ENCODE results near the gene ALDH3A1. TPM values are rescaled to one million over a fixed set of nuclear protein-coding genes. Genes with fewer than 3 reads are reported as not detected.

ALDH3A1 gene
- total RNA-seq, 2 donors from 2014 or later: 0.30 TPM; not detected in 1

DNA sequence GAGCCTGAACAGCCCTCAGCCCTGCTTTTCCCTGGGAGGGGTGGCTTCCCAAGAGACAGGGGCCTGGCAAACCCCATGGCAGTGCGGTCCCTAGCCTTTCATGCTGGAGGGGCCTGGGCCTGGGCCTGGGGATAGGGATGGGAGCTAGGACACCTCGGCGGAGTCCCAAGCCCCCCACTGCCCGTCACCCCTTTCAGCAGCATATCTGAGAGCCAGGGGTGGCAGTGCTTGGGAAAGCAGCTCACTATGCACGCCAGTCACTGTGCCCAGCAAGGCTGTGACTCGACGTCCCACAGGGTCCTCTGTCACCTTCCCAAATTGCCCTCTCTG lies 31.1 kb downstream of the ALDH3A1 start:
- H3K9me3 Mint-ChIP-seq: no peaks in the 10 kb centered on the region
- H3K27ac Mint-ChIP-seq: no peak overlapping the region

DNA sequence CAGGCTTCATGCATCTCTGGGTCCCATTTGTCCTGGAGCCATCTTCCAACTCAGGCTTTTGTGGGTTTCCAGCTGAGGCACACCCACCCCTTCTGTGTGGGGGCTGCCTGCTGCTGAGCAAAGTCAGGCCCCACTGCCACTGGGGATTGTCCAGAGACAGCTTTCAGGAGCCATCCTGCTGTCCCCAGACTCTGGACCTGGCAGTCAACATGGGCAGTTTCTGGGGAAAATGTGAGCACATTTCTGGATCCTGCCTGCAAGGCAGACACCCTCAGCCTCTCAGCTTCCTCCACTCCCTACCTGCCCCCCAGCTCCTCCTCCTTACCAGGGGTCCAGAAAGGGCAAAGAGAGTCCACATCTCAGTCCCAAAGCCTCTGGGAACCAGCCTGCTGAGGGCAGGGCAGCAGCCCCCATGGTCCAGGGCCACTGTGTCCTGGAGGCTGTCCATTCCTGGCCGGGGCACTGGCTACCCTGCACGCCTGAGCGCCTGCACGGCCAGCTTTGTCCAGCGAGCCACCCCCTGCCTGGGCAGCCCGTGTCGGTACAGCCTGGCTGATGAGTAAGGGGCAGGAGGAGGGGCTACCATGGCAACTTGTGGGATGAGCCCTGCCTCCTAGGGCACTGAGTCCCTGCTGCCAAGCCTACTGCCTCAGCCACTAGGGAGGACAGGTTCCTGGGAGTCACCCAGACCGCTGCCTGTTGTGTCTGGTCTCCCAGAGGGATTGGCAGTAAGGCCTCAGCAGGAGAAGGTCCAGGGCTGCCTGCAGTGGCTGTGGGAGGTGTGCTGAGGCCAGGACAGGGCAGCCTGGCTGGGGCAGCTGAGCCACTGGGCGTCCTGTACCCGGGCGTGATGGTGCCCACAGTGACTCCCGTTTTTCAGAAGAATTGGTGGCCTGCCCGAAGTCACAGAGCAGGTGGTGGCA lies 31.7 kb downstream of the ALDH3A1 start, which contains the start of gene SLC47A2:
SLC47A2 (minus strand) TSS at position 477 of the 923 bp plus-strand sequence; CDS start at position 448, 29 bp downstream.
- DNase-seq (ENCODE audit: low spot score in 2 of 2): no peak
- peak within 1 kb of the TSS in 1 of 2 donors; percentile 50 for H3K27ac Mint-ChIP-seq
- H3K9me3 Mint-ChIP-seq: no peaks in the 10 kb centered on the region
- no peak for ATAC-seq
- H3K36me3 Mint-ChIP-seq: no peaks in the 10 kb centered on the region

More for the DNA sequence above, 31.1 kb downstream of the ALDH3A1 start:
- no peaks in the 10 kb centered on the region for H3K36me3 Mint-ChIP-seq
- ATAC-seq (no peak), DNase-seq (ENCODE audit: low spot score in 2 of 2) (no peak)

GRCh38 chr17:19714542-19715411 lies 33.3 kb downstream of the ALDH3A1 start:
- no peak overlapping the region for H3K27ac Mint-ChIP-seq
- no peaks in the 10 kb centered on the region for H3K9me3 Mint-ChIP-seq

DNA sequence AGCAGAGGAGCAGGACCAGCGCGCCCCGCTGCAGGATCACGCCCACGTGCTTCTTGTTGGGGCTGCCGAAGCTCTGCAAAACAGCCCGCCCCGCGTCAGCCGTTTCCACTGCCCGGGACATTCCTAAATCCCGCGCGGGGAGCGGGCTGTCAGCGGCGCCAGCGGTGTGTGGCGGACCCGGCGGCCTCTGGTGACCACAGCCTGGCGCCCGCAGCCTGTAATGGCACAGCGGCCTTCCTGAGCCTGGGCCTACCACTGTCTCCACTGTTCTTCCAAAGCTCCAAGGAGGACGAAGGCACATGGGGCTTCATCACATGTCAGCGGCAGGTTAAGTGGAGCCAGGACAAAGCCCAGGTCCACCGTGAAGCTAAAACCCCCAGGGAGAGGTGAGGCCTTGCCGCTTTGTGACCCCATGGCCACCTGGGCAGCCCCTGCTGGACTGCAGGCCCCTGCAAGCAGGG lies 34.2 kb downstream of the ALDH3A1 start:
- H3K27ac Mint-ChIP-seq: no peak overlapping the region
- ATAC-seq: no peak
- H3K36me3 Mint-ChIP-seq: no peaks in the 10 kb centered on the region
- no peaks in the 10 kb centered on the region for H3K9me3 Mint-ChIP-seq
- no peak for DNase-seq (ENCODE audit: low spot score in 2 of 2)

More at GRCh38 chr17:19714542-19715411, 33.3 kb downstream of the ALDH3A1 start:
- H3K36me3 Mint-ChIP-seq: no peaks in the 10 kb centered on the region
- no peak for DNase-seq (ENCODE audit: low spot score in 2 of 2)
- ATAC-seq: no peak

- Mint-ChIP-seq H3K27ac (no peak overlapping the region), H3K36me3 (no peaks in the 10 kb centered on the region), H3K9me3 (no peaks in the 10 kb centered on the region)
- no peak for DNase-seq (ENCODE audit: low spot score in 2 of 2)
- ATAC-seq: no peak
Measured at GRCh38 chr17:19713462-19713861, 34.6 kb downstream of the ALDH3A1 start.

DNA sequence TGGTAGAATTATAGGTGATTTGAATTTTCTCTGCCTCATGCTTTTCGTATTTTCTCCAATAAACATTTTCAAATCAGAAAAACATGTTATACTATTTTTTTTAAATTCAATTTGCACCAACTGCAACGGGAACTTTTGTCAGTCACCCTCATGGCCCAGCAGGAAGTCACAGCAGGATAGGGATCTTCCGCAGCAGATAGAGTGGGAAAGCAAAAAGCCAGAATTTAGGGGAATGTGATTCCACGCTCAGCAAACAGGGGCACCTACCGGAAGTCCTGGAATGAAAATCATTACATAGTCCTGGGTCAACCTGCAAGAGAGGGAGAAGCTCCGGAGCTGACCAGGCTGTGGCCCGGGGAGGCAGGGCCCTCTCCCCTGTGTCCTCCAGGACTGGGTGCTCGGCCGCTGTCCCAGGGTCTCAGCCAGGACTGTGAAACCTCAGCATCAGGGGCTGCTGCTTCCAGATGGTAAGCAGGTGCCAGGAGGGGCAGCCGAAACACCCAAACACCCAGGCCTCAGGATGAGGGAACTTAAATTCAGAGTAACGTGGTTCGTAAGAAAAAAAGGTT lies 35.6 kb downstream of the ALDH3A1 start:
- Mint-ChIP-seq H3K27ac (no peak overlapping the region), H3K36me3 (no peaks in the 10 kb centered on the region), H3K9me3 (no peaks in the 10 kb centered on the region)
- DNase-seq (ENCODE audit: low spot score in 2 of 2) (no peak), ATAC-seq (no peak)

- Mint-ChIP-seq H3K27ac (no peak overlapping the region), H3K9me3 (no peaks in the 10 kb centered on the region), H3K36me3 (no peaks in the 10 kb centered on the region)
- DNase-seq (ENCODE audit: low spot score in 2 of 2) (no peak), ATAC-seq (no peak)
Measured at GRCh38 chr17:19709841-19710240, 38.3 kb downstream of the ALDH3A1 start.

- ATAC-seq: no peak
- no peaks in the 10 kb centered on the region for H3K9me3 Mint-ChIP-seq
- H3K27ac Mint-ChIP-seq: no peak overlapping the region
- no peak for DNase-seq (ENCODE audit: low spot score in 2 of 2)
- H3K36me3 Mint-ChIP-seq: no peaks in the 10 kb centered on the region
Measured at GRCh38 chr17:19708431-19709175, 39.5 kb downstream of the ALDH3A1 start.

GRCh38 chr17:19707728-19708221 lies 40.3 kb downstream of the ALDH3A1 start:
- ATAC-seq: no peak
- no peaks in the 10 kb centered on the region for H3K36me3 Mint-ChIP-seq
- no peak for DNase-seq (ENCODE audit: low spot score in 2 of 2)
- H3K9me3 Mint-ChIP-seq: no peaks in the 10 kb centered on the region
- H3K27ac Mint-ChIP-seq: no peak overlapping the region

- no peak for DNase-seq (ENCODE audit: low spot score in 2 of 2)
- no peaks in the 10 kb centered on the region for H3K9me3 Mint-ChIP-seq
- ATAC-seq: no peak
- H3K27ac Mint-ChIP-seq: no peak overlapping the region
- H3K36me3 Mint-ChIP-seq: no peaks in the 10 kb centered on the region
Measured at GRCh38 chr17:19706791-19707727, 41.0 kb downstream of the ALDH3A1 start.

GRCh38 chr17:19705771-19706770 lies 42.0 kb downstream of the ALDH3A1 start:
- H3K36me3 Mint-ChIP-seq: no peaks in the 10 kb centered on the region
- ATAC-seq: no peak
- no peaks in the 10 kb centered on the region for H3K9me3 Mint-ChIP-seq
- no peak overlapping the region for H3K27ac Mint-ChIP-seq
- DNase-seq (ENCODE audit: low spot score in 2 of 2): no peak

GRCh38 chr17:19705201-19705600 lies 42.9 kb downstream of the ALDH3A1 start:
- no peak for ATAC-seq
- Mint-ChIP-seq H3K27ac (no peak overlapping the region), H3K36me3 (no peaks in the 10 kb centered on the region), H3K9me3 (no peaks in the 10 kb centered on the region)
- DNase-seq (ENCODE audit: low spot score in 2 of 2): no peak

GRCh38 chr17:19703828-19704613 lies 44.1 kb downstream of the ALDH3A1 start:
- ATAC-seq (no peak), DNase-seq (ENCODE audit: low spot score in 2 of 2) (no peak)
- no peak overlapping the region for H3K27ac Mint-ChIP-seq
- H3K36me3 Mint-ChIP-seq: no peaks in the 10 kb centered on the region
- no peaks in the 10 kb centered on the region for H3K9me3 Mint-ChIP-seq
